Measurements from ENCODE around the gene ALPK3.

GRCh38 chr15:84791763-84792162, 25.4 kb upstream of the ALPK3 start:
- no peak for TF ChIP-seq CTCF (IDR thresholded peaks at IDR 0.05)
- no peak for TF ChIP-seq POLR2A (IDR thresholded peaks at IDR 0.05)
